HT1080 (cell line): Measurements from ENCODE around the gene EVC. TPM values are rescaled to one million over a fixed set of nuclear protein-coding genes. Genes with fewer than 3 reads are reported as not detected.
"Not testable (repeated sequence)": the region's sequence is repeated elsewhere in the genome, so short reads cannot be mapped to it uniquely, and the experiment has no call there.

Experiments used
- DNase-seq: peaks from one replicate; pipeline ENCODE4 v3.0.0-alpha.2; 2015; ENCODE audit warnings: low read depth
- total RNA-seq: library from RNA; depleted of rRNA; stranded (reverse); fragments of >200 nt; shearing (Covaris generic); gene quantifications from 2 replicates; pipeline ENCODE4 v1.2.3, GENCODE V29; 2014; rRNA removed

The EVC gene
- total RNA-seq, 1 experiment from 2014 or later = 12.0 TPM

DNA sequence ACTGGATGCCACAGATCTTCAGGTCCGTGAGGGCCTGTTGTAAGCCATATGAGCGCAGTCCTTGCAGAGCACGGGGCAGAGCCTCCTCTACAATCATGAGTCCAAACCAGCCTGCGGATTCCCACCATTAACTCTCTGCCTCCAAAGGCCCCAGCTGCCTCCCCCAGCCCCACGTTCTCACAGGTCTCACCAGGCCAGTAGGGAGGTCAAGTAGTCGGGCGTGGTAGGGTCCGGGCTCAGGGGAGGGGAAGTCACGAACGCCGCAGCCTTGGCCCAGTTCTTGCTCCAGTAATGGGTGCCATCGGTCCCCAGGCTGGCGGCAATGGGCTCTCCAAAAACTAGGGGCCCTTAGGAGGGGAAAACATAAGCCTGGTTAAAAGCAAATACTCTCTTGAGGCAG lies 128.3 kb downstream of the EVC start:
- DNase-seq = no peak

DNA sequence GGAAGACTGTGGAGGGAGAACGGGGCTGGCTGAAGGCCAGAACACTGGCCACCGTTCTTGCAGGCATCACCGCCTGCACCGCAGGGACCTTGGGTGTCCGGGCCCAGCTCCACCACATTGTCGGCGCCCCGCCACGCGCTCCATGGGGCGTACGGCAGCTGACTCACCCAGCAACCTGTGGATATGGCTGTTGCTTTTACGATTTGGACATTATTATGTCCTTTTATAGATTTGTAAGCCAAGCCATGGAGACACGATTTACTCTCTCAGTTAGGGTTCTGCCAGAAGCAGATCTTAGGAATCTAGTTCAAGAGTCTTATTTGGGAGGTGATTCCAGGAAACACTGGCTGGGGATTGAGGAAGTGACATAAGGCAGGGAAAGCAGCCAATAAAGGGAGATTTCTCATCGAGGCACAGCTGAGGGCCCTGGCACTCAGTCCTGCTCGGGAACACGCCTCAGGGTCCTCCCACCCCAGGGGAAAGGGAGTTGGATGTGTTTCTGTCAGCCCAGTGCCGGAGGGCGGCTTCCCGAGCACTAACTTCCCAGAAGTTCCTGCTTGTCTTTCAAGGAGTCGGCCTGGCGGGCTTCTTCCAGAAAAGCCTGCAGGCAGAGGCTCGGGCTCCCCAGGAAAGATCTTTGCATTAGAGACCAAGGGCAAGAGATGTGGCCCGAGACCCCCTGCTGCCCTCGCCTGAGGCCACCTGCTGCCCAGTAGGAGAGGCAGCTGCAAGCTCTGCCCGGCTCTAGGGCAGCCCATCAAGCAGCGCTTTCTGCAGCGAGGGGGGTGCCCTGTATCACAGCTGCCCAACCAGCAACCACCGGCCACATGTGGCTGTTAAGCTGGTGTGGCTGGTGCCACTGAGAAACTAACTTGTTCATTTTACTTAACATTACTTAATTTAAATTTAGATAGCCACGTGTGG lies 129.0 kb downstream of the EVC start:
- DNase-seq = no peak

DNA sequence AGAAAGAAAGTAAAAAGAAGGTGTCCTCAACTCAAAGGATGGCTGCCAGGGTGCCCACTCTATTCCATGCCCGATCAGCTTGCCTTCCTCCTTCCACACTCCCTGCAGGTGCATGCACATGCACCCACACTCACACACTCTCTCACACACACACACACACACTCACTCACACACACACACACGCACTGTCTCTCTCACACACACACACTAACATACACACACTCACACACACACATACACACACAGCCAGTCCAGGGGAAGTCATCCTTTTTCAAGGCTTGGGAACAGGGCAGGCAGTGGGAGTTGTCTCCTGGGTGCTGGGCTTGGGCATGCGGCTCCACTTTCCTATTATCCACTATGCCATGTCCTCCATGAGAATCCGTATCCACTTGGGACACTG lies 131.5 kb downstream of the EVC start:
- DNase-seq = no peak

DNA sequence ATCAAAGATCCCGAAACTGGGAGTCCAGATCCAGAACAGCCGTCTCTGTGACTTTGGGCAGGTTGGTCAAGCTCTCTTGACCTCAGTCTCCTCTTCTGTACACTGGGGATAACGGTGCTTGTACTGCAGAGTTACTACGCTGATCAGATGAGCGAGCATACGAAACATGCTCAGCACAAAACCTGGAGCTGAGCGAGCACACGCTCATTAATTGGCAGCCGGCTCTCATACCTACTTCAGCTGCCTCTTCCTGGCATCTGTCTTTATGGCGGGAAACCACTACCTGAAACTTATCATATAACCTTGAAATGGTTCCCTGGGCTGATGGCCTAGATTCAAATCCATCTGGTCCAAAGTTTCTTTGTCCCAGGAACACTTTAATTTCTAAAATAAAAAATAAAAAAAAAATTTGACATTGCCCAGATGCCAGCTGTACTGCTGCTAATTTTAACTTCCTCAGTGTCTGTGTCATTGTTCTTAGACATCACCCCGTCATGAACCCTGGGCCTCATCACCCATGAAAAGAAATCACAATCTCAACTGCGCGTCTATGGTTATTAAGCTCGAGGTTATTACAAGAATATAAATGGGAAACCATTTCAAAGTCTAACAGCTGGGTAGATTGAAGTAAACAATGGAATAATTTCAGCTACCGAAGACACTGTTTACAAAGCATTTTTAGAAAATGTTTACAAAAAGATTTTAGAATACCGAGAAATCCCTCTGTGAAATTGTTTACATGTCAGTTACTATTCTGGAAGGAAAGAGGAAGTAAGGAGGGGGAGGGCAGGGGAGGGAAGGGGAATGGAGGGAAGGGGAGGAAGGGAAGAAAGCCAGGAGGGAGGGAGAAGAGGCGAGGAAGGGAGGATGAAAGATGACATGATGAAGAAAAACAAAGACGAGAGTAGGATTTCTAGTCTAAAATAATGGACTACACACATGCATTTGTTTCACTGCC lies 132.9 kb downstream of the EVC start:
- DNase-seq = no peak

DNA sequence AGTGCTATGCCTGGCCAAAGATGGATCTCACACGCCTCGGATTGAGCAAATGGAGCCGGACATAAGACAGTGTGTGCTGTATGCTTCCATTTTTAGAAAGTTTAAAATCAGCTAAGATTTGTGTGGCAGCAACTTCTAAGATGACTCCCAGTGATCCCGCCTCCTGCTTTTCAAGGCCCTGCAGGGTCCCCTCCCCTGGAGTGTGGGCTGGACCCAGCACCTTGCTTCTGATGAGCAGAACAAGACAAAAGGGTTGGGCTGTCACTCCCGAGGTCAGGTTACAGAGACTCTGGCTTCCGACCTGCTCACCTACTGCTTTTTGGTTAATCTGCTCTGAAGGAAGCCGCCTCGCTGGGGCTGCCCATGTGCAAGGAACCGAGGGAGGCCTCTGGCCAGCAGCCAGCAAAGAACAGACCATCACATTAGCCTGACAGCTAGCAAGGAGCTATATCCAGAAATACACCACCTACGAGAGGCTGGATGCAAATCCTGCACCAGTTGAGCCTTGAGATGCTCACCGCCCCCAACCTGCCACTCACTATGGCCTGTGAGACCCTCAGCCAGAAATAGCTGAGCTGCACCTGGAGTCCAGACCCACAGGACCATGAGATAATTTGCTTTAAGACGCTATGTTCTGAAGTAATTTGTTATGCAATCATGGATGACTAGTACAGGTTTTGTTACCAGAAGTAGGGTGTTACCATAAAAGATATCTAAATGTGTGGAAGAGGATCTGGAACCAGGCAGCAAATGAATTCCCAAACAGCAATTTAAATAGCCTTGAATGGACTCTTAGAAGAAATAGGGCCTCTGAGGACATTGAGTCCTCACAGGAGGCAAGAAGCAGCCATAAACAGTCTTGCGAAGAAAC lies 134.3 kb downstream of the EVC start:
- no peak for DNase-seq

DNA sequence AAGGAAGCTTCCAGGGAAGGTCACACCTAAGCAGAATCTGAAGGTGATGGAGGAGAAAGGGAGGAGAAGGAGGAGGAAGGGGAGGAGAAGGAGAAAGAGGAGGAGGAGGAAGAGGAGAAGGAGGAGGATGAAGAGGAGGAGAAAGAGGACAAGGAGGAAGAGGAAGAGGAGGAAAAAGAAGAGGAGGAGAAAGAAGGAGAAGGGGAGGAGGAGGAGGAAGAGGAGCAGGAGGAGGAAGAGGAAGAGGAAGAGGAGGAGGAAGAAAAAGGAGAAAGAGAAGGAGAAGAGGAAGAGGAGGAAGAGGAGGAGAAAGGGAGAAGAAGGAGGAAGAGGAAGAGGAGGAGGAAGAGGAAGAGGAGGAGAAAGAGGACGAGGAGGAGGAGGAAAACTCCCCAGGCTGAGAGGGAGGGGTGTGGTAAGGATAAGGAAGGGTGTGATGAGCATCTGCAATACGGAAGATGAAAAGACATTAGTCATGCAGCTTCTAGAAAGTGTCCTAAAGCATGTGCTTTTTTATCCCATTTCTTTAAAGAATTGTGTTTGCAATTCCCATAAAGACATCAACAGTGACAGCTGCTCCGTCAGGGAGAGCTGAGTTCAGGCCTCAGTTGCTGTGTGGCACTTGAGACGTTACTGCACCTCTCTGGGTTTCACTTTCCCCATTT lies 140.8 kb downstream of the EVC start:
- DNase-seq = no peak

DNA sequence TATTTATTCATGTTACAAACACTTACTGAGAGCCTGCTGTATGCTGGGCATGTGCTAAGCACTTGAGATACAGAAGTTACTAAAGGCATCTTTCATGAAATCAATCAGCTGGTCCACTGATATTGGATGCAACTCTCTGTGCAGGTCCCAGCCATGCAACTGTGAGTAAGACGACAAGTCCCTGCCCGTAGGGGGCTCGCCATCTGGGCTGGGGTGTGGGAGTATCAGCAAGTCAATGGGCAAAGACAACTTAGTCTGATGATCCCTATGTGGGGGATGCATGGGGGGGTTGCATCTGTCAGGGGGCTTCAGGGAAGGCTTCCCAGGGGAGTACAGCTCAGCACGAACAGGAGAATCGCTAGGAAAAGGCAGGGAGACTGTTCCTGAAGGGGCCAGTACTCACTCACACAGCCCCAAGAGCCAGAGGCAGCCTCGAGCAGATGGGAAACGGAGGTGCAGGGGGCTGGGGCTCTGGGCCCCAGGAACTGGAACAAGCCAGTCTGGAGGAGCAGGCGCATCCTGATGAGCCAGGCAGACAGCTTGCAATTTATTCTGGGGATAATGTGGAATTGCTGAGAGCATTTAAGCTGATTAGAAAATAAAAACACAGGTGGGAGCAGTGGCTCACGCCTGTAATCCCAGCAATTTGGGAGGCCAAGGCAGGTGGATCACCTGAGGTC lies 141.7 kb downstream of the EVC start:
- no peak for DNase-seq

DNA sequence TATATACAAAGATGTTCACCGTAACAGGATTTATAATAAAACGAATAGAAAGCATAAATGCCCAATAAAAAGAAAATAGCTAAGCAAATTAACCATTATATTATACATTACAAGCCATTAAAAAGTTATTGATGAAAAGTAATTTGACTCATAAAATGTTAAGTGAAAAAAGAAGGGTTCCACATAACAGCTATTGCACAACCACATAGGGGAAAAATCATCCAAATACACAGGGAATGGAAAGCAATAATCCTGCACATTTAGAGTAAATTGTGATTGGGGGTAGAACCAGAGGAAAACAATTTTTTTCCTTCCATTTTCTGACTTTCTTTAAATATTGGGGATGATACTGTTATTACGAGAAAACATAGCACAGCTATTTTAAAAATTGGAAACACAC lies 143.9 kb downstream of the EVC start:
- DNase-seq = no peak

DNA sequence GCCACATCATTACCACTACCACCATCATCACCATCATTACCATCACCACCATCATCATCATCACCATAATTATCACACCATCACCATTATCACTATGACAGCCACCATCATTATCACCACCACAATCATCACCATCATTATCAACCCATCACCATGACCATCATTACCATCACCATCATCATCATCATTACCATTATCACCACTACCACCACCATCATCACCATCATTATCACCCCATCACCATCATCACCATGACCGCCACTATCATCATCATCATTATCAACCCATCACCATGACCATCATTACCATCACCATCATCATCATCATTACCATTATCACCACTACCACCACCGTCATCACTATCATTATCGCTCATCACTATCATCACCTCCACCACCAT lies 145.4 kb downstream of the EVC start:
- not testable (repeated sequence) for DNase-seq

DNA sequence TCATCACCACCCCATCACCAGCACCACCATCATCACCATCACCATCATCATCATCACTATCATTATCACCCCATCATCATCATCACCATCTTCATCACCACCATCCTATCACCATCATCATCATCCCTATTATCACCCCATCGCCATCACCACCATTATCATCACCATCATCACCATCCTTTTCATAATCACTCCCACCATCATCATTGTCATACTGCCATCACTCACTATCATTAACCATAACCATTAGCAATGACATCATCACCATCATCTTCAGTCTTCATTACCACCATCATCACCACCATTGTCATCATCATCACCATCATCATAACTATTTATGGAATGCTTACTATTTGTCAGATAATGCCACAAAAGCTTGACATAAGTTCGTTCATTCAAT lies 146.2 kb downstream of the EVC start:
- no peak for DNase-seq

DNA sequence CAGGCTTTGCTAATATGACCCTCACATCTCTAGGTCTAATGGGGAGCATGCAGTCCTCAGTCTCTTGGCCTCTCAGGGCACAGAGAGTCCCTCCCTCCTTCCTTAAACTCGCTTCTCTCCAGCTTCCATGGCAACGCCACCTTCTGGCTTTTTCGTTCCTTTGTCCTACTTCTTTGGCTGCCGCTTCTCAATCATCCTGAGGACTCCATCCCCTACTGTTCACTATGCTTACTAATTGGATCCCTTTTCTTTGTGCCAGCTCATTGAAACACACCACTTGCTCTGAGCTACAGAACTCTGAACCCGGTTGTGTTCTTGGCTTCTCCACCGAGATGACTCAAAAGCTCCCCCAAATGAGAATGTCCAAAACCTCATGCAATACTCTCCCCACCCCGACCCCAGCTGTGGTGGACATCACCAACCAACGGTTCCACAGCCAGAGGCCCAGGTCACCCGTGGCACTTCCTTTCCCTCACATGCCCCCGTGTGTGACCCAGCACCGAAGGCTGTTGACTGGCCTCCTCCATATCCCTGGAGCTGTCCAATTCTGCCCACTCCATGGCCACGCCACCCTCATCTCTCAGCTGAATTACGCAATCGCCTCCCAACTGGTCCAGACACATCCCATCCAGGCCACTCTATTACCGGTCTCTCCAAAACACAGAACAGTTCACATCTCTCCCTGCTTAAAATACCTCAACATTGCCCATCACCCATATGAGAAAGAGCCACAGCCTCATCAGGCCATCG lies 147.2 kb downstream of the EVC start:
- no peak for DNase-seq

DNA sequence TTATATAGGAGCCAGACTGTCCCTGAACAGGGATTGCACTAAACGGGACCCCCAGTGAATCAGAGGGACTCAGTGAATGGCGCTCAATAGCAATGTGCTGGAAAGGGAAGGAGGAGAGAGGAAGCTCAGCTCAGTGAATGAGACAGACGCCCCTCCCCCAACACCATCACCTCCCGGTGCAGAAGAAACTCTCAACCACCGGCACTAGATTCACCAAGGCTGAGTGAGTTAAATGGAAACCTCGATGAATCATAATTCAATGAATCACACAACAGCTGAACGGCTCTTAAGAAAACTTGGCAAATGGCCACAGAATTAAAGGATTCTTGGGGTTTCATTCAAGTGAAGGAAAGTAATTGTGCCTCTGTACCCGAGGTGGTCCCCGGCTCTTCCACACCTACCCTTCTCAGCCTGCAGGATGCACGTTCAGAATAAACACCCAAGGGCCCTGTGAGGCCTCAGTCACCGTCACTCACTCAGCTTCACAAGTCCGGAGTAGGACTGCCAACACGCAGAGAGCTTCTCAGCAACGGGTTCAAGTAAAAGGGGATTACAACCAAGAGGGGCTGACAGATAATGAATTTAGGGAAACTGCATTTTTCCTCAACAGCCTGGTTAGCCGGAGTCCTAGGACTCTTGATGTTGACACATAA lies 152.6 kb downstream of the EVC start:
- peak; percentile 94 for DNase-seq

Other genes starting within 250 kb of the EVC start
- not detected in 2 replicates for gene EVC2, start 2.6 kb upstream of the EVC start, total RNA-seq
- 0.05 TPM in 1 of 2 replicates, not detected in the other for gene CRMP1, start 181.9 kb downstream of the EVC start, total RNA-seq